Frontal cortex (tissue), 4 donors: ENCODE results near the gene HMGCL. TPM values are rescaled to one million over a fixed set of nuclear protein-coding genes. Genes with fewer than 3 reads are reported as not detected.
"Not testable (repeated sequence)": the region's sequence is repeated elsewhere in the genome, so short reads cannot be mapped to it uniquely, and the experiment has no call there.

ENCODE experiments used
- DNase-seq, 2 donors: peaks; one replicate each; pipeline ENCODE4 v3.0.0; 2012; ENCODE audit warnings: low spot score in 2 of 2
- FAIRE-seq: peaks from 2 replicates; lab custom pipeline; 2012; peaks lifted over from hg19 to GRCh38; lab: Jason Lieb, UNC
- total RNA-seq: library from RNA; depleted of rRNA; stranded (reverse); fragments of >200 nt; gene quantifications from one replicate; pipeline ENCODE4 v1.2.3, GENCODE V29; 2014
- donor health status: control.
- donor health status: control.
- donor health status: control.

The HMGCL gene
- total RNA-seq, 1 donor from 2014 or later: 11.8 TPM

DNA sequence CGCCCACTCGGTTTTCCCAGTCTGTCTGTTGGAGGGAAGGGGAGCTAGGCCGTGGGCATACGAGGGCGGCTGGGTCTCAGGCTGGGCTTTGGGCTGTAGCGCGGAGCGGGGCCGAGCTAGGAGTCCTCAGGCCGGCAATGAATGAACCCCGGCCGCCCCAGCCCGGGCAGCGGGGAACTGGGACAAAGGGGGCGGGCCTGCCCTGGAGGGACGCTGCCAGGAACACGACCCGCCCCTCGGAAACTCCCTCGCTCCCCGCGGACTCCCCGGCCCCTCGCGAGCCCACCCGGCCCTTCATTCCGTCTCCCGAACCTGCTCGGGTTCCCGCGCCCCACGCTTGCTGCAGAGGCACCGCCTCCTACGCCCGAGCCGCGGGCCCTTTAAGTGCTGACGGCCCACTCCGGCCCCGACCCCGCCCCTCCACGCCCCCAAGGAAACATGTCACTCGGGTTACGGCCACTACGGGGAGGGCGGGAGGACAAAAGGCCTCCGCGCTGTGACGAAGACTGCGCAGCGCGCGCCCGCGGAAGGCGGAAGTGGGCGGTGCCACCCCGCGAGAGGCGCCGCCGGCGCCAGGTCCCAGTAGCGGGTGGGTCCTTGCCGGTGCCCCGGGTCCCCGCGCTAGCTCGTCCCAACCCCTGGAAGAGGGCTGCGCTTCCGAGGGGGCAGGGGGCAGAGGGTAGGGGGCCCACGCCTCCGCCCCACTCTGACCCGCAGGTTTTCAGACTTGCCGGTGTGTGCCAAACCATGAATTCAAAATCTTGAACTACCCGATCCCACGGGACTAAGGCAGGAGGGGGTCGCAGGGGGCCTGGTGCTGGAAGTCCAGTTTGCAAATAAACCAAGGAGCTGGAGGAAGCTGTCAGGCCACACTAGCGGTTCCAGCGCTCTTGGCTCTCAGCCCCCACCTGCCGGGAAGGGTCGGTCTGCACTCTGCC lies 24.6 kb downstream of the HMGCL start, which contains the start of gene GALE:
Gene GALE (minus strand): TSS at position 355 of the 938 bp plus-strand sequence. CDS start 1,747 bp downstream, outside the sequence.
- DNase-seq (peak; percentile 99 to 100), FAIRE-seq (no peak)

DNA sequence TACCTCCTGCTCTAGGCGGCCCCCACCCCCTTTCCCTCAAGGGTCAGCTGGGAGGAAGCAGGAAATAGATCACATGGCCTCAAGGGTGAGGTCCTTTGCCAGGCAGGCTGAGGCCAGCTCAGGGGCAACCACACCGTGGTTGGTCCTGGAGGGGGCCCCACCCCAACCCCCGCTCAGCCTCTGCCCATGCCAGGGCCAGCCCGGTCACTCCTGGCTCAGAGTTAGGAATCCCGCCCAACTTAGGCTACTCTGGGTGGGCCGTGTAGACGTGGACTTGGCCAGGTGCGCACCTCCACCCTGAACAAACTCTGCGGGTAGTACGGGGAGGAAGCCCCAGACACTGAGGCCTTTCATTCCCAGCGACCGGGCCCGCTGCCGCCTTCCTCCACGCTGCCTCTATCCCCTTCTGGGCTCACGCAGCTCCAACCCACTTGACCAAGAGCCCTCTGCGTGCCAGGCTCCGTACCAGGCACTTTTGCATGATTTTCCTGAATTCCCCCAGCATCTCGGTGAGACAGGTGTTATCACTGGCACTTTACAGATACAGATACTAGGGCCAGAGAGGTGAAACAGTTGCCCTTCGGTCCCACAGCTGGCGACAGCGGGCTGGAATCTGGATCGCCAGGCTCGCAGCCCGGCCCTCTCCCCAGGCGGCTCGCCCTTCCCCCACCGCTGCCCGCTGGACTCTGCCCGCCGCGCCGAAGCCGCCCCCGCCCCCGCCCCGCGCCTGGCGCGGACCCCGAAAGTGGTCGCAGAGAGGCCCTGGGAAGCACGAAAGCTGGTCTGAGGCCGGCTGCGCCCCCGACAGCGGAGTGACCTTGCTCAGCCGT lies 25.4 kb downstream of the HMGCL start:
- no peak for FAIRE-seq
- peak; percentile 47 to 70 for DNase-seq

DNA sequence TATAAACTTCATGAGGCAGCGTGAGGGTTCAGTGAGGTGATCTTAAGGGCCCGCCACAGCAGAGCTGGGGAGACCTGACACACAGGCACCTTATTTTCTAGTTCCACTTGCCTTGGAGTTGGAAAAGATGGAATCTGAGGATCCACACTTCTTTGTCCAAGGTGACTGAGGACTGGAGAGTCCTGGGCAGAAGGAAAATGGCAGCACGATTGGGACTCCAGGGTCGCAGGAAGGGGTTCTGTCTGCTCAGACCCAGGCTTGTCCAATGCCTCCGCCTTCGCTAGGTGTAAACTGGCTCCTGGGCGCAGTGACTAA lies 26.0 kb downstream of the HMGCL start:
- FAIRE-seq: no peak
- no peak for DNase-seq

DNA sequence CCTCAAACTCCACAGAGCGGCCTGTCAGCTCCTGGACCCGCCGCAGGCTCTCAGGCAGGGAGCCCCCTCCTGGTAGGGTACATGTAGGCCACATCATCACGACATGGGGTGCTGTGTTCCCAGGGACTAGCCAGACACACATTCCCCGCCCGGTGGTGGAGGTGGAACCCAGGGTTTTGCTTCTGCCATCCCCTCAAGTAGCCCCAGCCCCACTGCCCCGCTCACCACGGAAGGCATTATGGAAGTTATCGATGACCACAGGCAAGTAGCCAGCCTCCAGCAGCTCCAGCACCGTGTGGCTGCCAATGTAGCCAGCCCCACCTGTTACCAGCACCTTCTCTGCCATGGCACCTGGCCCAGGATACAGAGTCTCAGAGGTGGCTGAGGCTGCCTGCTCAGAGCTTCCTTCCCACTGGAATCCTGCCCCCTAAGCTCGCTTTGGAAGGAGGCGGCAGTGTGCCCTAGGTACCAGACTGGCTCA lies 26.5 kb downstream of the HMGCL start:
- no peak for DNase-seq

DNA sequence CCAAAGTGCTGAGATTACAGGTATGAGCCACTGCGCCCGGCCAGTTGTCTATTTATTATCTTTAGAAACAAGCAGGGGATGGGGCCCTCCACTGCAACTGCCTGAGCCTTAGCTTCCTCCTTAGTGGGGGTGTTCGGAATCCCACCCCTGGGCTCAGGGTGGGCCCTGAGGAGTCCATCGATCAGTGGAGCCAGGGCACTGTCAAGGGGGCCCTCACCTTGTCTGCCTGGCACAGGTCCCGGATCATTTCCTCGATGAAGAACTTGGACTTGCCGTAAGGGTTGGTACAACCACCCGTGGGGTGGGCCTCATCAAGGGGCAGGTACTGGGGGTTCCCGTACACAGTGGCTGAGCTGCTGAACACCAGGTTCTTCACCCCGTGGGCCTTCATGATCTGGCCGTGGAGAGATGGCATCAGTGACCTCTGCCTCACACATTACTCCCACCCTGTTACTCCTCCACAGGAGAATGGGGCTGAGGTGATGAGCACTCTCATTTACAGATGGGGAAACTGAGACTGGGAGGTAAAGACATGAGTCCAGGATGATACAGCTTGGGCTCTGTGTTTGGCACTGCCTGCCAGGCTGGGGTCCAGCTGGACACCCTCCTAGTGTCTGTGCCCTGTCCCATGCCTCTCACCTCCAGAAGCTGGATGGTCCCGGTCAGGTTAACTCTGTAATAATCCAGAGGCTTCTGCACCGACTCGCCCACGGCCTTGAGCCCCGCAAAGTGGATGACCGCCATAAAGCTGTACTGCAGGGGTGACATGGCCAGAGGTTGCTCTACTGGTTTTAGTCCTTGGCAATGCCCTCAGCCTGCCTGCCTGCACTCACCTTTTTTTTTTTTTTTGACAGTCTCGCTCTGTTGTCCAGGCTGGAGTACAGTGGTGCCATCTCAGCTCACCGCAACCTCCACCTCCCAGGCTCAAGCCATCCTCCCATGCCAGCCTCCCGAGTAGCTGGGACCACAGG lies 27.5 kb downstream of the HMGCL start:
- DNase-seq (no peak), FAIRE-seq (no peak)

More for the DNA sequence above, 26.5 kb downstream of the HMGCL start:
- FAIRE-seq: no peak

DNA sequence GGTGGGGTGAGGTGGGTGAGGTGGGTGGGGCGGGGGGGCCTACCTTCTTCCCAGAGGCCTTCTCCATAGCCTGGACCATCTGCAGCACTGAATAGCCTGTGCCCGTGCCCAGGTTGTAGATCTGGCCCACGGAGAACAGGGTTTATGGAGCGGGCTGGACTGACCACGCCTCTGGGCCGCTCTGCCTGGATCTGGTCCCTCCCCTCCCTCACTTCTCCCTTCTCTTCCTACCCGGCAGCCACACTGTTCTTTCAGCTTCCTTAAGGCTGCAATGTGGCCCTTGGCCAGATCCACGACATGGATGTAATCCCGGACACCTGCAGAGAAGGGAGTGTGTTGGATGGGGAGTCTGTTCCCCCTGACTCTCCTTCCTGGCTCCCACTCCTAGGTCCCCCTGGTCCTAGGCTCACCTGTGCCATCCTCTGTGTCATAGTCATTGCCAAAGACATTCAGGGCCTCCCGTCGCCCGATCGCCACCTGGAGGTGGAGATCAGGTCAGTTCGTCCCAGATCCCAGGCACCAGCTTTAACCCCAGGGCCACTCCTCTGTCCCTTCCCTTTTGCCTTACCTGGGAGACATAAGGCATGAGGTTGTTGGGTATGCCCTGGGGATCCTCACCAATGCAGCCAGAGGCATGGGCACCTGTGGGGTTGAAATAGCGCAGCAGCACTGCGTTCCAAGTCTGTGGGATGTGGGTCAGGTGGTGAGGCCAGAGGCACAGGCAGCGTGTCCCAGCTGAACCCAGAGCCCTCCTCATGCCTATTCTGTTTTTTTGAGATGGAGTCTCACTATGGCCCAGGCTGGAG lies 28.6 kb downstream of the HMGCL start:
- DNase-seq (no peak), FAIRE-seq (no peak)

DNA sequence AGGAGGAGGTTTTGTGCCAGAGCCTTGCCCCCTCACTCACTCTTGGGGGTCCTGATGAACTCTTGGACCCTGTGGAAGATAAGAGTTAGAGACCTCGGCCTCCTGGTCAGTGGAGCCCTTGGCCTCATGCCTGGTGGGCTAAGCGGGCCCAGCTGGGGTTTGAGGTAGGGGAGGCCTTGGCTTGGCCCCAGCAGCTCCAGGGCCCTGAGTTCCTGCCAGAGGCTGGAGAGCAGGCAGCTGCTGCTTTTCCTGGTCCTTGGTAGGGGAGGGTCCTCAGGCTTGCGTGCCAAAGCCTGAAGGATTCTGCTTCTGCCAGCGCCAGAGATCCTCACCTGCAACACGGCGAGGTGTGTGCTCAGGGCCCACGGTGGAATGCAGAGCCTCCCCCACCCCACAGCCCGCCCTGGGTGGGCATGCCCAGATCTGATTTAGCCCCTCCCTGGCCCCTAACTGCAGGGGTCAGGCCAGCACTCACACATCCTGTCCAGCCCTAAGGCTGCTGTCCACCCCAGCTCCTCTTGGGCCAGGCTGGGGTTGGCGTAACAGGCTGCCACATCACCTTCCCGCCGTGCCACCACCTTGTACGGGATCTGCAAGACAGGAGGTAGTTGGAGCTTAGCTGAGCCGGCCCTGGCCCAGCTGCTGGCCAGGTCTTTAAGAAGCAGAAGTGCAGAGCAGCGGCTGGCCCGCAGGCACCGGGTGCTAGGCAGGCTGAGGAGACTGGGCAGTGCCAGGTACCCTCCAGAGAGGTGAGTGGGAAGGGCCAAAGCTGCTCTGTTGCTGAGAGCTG lies 29.4 kb downstream of the HMGCL start:
- FAIRE-seq: no peak

DNA sequence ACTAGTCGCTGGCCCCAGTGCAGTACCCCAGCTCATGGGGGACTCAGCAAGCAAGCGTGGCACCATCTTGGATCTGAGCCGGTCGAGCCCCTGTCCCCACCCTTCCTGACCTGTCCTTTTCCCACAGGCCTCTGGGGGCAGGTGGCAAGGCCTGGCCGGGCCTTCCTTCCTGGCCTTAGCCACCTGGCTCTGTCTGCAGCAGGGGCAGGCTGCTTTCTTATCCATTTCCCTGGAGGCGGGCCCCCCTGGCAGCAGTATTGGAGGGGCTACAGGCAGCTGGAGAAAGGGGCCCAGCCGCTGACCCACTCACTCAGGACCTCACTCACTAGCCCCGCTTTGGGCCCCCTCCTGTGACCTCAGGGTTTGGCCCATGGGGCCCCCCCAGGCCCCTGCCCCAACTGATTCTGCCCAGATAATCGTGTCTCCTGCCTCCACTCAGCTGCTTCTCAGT lies 30.5 kb downstream of the HMGCL start:
- DNase-seq, FAIRE-seq: not testable (repeated sequence)

More for the DNA sequence above, 29.4 kb downstream of the HMGCL start:
- DNase-seq: no peak

DNA sequence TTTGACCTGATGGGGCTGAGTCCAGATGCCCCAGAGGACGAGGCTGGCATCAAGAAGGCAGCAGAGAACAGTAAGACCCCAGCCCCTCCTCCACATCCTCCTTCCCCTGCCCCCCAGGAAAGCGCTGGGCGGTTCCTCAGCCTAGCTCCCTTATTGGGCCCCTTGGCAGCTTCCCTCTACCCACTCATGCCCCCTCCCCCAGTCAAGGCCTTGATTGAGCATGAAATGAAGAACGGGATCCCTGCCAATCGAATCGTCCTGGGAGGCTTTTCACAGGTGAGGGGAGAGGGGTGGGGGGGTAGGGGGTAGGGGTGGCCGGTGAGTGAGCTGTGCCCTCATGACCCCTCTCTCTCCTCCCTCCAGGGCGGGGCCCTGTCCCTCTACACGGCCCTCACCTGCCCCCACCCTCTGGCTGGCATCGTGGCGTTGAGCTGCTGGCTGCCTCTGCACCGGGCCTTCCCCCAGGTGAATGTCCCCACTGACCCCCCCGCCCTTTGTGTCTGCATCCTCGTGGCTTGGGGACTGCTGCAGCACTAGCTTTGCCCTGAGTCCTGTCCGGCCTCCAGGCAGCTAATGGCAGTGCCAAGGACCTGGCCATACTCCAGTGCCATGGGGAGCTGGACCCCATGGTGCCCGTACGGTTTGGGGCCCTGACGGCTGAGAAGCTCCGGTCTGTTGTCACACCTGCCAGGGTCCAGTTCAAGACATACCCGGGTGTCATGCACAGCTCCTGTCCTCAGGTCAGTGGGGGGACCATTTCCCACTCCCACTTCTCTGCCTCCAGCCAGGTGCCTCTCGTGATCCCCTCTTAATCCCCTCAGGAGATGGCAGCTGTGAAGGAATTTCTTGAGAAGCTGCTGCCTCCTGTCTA lies 31.1 kb downstream of the HMGCL start:
- no peak for DNase-seq
- no peak for FAIRE-seq

DNA sequence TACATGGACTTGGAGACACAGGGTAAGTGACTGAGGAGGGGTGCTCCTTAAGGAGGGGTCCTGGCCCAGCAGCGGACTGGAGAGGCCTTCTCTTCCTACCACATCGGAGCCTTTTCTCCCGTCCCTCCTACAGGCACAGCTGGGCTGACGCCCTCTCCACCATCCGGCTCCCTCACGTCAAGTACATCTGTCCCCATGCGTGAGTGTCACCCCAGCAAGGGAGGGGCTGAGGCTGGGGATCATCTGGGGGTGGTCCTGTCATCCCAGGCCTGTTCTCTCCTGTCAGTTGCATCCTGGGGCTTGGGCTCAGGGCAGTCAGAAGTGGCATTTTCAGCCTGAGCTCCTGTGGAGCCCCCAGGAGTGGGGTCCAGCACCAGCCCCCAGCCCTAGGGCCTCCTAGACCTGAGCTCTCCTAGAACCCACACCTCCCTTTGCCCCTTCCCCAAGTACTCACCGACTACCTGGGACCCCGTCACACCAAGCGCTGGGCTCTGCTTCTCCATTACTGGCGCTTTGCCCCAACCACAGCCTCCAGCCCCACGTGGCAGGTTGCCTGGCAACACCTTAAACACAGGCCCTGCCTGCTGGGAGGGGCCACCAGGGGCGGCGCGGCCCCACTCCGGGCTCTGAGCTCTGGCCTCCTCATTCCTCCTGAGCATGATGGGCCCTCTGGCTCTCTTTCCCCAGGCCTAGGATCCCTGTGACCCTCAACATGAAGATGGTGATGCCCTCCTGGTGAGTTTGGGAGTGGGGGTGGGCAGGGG lies 32.0 kb downstream of the HMGCL start:
- DNase-seq (peak in 1 of 2 donors; percentile 58), FAIRE-seq (no peak)

DNA sequence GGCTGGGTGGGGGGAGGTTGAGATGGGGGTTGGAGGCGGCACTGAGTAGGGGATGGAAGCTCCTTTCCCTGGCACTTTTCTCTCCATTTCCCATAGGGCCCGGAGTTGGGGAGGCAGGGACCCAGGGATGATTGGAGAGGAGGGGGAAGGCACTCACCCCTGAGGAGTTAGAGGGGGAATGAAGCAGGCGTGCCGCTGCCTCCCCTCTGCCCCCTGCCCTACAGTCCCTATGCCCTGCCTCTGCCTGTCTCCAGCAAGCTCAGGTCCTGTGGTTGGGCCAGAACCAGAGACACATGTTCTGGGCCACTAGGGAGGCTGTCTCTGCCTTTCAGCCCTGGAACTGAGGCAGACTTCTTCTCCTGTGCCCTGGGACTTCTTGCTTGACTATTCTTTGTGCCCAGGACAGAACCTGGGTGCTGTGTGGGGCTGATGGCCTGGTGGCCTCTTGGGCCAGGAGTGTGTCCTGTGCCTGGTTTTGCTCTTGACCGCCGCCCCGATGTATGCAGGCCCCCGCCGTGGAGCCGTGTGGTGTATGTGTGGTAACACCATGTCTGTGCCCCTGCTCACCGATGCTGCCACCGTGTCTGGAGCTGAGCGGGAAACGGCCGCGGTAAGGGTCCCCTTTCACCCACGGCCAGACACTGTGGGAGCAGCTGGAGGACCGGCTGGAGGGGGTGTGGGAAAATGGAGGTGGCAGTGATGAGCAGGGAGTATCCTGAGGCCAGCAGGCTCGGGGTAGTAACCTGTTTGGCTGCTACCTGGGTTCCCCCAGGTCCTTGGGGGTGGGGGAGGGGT lies 32.9 kb downstream of the HMGCL start:
- FAIRE-seq (no peak), DNase-seq (no peak)

DNA sequence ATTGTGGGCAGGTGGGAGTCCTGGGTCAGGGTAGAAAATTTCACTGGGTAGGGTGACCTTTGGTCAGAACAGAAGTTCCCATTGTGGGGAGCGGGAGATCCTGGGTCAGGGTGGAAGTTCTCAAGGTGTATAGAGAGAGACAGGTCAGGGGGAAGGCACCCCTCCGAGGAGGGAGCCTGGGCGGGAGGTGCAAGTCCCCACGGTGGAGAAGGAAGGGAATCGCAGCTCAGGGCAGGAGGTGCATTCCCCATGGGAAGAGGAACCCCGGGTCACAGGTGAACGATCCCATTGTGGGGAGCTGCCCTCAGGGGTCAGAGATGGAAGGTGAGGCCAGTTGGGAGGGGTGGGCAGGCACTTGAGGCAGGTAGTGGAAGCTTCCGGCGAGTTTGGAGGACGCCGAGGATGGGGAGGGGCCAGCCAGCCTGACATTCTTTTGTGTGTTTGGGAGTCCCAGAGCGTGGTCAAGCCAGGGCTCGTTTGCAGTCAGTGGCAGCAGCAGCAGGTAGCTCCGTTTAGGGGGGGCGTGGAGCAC lies 33.6 kb downstream of the HMGCL start:
- FAIRE-seq: no peak
- DNase-seq: peak in 1 of 2 donors; percentile 45

DNA sequence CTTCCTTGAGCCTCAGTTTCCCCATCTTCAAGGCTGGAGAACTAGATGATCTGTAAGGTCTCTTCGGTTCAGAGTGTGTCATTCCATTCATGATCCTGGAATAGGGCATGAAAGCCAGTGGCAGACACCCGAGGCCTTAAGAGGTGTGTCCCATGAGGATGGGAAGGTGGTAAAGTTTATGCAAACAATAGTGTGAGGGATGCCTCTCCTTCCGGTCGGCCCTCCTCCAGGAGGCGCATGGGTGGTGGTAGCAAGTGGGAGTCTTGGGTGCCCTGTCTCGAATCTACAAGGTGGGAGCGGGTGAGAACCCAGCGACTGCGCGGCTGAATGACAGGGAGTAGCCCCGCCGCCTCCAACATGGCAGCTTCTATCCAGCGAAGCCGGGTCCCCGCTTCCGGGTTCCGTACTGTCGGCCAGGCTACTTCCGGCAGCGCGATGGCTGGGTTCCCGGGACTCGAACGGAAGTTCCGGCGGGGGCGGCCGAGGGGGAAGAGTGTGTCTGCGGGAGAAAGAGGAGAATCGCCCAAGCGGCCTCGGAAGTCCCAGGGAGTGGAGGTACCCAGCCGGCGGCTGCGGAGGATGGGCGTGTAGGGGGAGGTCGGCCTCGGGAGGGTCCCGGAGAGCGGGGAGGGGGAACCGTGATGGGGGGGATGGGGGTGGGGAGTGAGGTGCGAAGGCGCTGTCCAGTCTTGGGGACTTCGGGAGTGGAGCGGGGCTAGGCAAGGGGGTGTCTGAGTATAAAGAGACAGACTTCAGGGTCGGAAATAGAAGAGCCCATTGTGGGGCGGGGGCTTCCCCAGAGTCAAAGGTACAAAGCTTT lies 34.3 kb downstream of the HMGCL start, which contains the start of gene LYPLA2:
Gene LYPLA2 (plus strand): TSS at position 450 of the 820 bp plus-strand sequence. CDS start 1,538 bp downstream, outside the sequence.
- DNase-seq (peak; percentile 84 to 93), FAIRE-seq (no peak)

DNA sequence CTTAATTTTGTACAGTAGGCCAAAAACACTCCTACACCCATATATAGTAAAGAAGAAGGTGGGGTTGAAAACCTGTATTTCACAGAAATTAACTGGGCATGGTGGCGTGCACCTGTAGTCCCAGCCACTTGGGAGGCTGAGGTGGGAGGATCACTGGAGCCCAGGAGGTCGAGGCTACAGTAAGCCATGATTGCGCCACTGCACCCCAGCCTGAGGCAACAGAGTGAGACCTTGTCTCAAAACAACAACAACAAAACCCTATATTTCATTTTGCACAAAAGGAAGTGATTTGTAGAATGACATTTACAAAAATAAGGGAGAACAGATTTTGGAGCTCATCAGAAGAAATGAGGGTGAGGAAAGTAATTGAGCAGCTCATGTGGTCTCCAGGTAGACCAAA lies 36.5 kb downstream of the HMGCL start:
- DNase-seq (no peak), FAIRE-seq (no peak)
